PC-3 (cell line): Measurements from ENCODE around the gene ITLN1. TPM values are rescaled to one million over a fixed set of nuclear protein-coding genes. Genes with fewer than 3 reads are reported as not detected.
"Not testable (repeated sequence)": the region's sequence is repeated elsewhere in the genome, so short reads cannot be mapped to it uniquely, and the experiment has no call there.

Source experiments
- ATAC-seq: fragments of 200-7000 bp; cut with Tn5 transposase; 2 replicates; pipeline ENCODE4 v1.9.1; 2020; ENCODE audit warnings: mild to moderate bottlenecking, moderate library complexity
- BruUV-seq: library from RNA; stranded (reverse); fragments of 400-500 nt; replicated peaks from 2 replicates; lab custom pipeline; 2021; lab: Mats Ljungman, UMichigan
- CTCF ChIA-PET: fragments of 300-600 bp; sonication (Branson Sonifier 250); formaldehyde crosslinking; loops from one replicate; lab custom pipeline; 2022; ENCODE audit warnings: antibody characterized with exemption; lab: Charles Lee
- POLR2A ChIA-PET: fragments of 300-600 bp; sonication (Branson Sonifier 250); formaldehyde crosslinking; loops from one replicate; lab custom pipeline; 2022; ENCODE audit warnings: antibody characterized with exemption; ENCODE audit not compliant: unreplicated experiment; lab: Charles Lee
- DNase-seq: peaks from one replicate; pipeline ENCODE4 v3.0.0-alpha.2; 2015
- H2AFZ ChIP-seq: fragments of 300-600 bp; sonication (generic); 2 replicates; pipeline ENCODE4 v1.6.0; 2016; ENCODE audit warnings: antibody characterized with exemption, low read length
- H3F3A ChIP-seq: fragments of 300-600 bp; sonication (generic); one replicate; pipeline ENCODE4 v1.6.0; 2017; ENCODE audit warnings: antibody characterized with exemption, low read length, control low read depth, mild to moderate bottlenecking; ENCODE audit not compliant: unreplicated experiment
- H3K27ac ChIP-seq: fragments of 300-600 bp; sonication (generic); 2 replicates; pipeline ENCODE4 v1.5.1; 2016; ENCODE audit warnings: mild to moderate bottlenecking, low read length
- H3K27me3 ChIP-seq: fragments of 300-600 bp; sonication (generic); 2 replicates; pipeline ENCODE4 v1.6.1; 2016; ENCODE audit warnings: low read length, mixed read lengths
- H3K36me3 ChIP-seq: fragments of 300-600 bp; sonication (generic); 2 replicates; pipeline ENCODE4 v1.6.1; 2016; ENCODE audit warnings: low read depth, mixed run types, low read length, mixed read lengths
- H3K4me1 ChIP-seq: fragments of 300-600 bp; sonication (generic); 2 replicates; pipeline ENCODE4 v1.5.1; 2016; ENCODE audit warnings: low read length; ENCODE audit not compliant: insufficient read depth
- H3K4me2 ChIP-seq: fragments of 300-600 bp; sonication (generic); 2 replicates; pipeline ENCODE4 v1.6.0; 2016; ENCODE audit warnings: low read length
- H3K4me3 ChIP-seq: fragments of 300-600 bp; sonication (generic); 2 replicates; pipeline ENCODE4 v1.5.1; 2016; ENCODE audit warnings: mild to moderate bottlenecking, low read length, mixed read lengths
- H3K79me2 ChIP-seq: fragments of 300-600 bp; sonication (generic); 2 replicates; pipeline ENCODE4 v1.6.1; 2017; ENCODE audit warnings: low read length, mixed read lengths
- H3K9ac ChIP-seq: fragments of 300-600 bp; sonication (generic); 2 replicates; pipeline ENCODE4 v1.6.0; 2016; ENCODE audit warnings: mild to moderate bottlenecking, low read length
- H3K9me2 ChIP-seq: fragments of 300-600 bp; sonication (generic); replicated peaks from 2 replicates; pipeline ENCODE4 v1.6.1; 2016; ENCODE audit warnings: mixed run types, low read length, mixed read lengths
- H3K9me3 ChIP-seq: fragments of 300-600 bp; sonication (generic); 2 replicates; pipeline ENCODE4 v1.6.1; 2016; ENCODE audit warnings: low read length, mixed read lengths
- H4K20me1 ChIP-seq: fragments of 300-600 bp; sonication (generic); 2 replicates; pipeline ENCODE4 v1.6.1; 2016; ENCODE audit warnings: low read length, mixed read lengths
- EZH2 ChIP-seq: fragments of 300-600 bp; sonication (generic); IDR thresholded peaks from one replicate; pipeline ENCODE4 v1.6.1; 2017; ENCODE audit warnings: antibody characterized with exemption, mild to moderate bottlenecking, low read length; ENCODE audit not compliant: unreplicated experiment
- EZH2phosphoT487 ChIP-seq: fragments of 300-600 bp; sonication (generic); IDR thresholded peaks from 2 replicates; pipeline ENCODE4 v1.6.1; 2018; ENCODE audit warnings: mild to moderate bottlenecking, antibody characterized with exemption, low read length, borderline replicate concordance
- intact Hi-C: fragments of 100-400 bp; cut with micrococcal nuclease; formaldehyde crosslinking; loops from 2 replicates; pipeline ENCODE4 v1.9.0; 2023
- total RNA-seq: library from RNA; depleted of rRNA; stranded (reverse); fragments of >200 nt; gene quantifications from 2 replicates; pipeline ENCODE4 v1.2.3, GENCODE V29; 2014
- TF ChIP-seq, protein P1 (sequence below): fragments of 300-600 bp; sonication (generic); conservative IDR thresholded peaks from 2 replicates; pipeline ENCODE4 v1.5.1; 2017; ENCODE audit warnings: antibody characterized with exemption, low read depth, mild to moderate bottlenecking, low read length

The ITLN1 gene
- total RNA-seq, 1 experiment from 2014 or later, result not detected

DNA sequence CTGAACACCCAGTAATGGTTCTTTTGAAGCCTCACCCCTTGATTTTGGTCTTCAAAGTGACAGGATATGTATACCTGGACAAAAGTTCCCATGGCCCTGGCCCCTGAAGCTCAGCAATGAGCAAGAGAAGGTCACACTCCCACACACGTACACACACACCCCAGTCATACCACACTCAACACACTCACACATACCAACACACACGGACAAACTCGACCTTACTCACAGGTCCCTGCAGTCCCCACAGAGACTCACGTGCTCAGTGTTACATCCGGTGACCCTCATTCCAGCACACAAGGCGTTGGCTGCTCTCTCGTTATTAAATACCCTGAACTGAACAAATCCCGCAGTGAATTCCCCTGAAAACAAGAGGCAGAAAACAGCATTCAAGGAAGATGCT lies 5.9 kb downstream of the ITLN1 start:
- peak; percentile 10 for DNase-seq
- CTCF ChIA-PET, result no interaction called here
- Histone ChIP-seq H3K36me3 (no peaks in the 10 kb centered on the region), H3K27me3 (no peaks in the 10 kb centered on the region), H2AFZ (no peak overlapping the region), H3K27ac (no peak overlapping the region), H4K20me1 (no peaks in the 10 kb centered on the region), H3K9ac (no peak overlapping the region), H3K4me2 (no peak overlapping the region), H3K4me3 (no peak overlapping the region), H3F3A (no peaks in the 10 kb centered on the region), H3K9me2 (no peaks in the 10 kb centered on the region), H3K4me1 (peaks cover 7% of the 10 kb centered on the region; the same call in 1 of the 2 replicates), H3K9me3 (no peaks in the 10 kb centered on the region), H3K79me2 (no peaks in the 10 kb centered on the region)
- no peak for ATAC-seq
- POLR2A ChIA-PET, result no interaction called here
- BruUV-seq, result no TSS peak
- intact Hi-C loops, result no loop called here
- TF ChIP-seq EZH2, result no peak
- no peak for TF ChIP-seq EZH2phosphoT487
- TF ChIP-seq, protein P1, sequence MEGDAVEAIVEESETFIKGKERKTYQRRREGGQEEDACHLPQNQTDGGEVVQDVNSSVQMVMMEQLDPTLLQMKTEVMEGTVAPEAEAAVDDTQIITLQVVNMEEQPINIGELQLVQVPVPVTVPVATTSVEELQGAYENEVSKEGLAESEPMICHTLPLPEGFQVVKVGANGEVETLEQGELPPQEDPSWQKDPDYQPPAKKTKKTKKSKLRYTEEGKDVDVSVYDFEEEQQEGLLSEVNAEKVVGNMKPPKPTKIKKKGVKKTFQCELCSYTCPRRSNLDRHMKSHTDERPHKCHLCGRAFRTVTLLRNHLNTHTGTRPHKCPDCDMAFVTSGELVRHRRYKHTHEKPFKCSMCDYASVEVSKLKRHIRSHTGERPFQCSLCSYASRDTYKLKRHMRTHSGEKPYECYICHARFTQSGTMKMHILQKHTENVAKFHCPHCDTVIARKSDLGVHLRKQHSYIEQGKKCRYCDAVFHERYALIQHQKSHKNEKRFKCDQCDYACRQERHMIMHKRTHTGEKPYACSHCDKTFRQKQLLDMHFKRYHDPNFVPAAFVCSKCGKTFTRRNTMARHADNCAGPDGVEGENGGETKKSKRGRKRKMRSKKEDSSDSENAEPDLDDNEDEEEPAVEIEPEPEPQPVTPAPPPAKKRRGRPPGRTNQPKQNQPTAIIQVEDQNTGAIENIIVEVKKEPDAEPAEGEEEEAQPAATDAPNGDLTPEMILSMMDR, result no peak

DNA sequence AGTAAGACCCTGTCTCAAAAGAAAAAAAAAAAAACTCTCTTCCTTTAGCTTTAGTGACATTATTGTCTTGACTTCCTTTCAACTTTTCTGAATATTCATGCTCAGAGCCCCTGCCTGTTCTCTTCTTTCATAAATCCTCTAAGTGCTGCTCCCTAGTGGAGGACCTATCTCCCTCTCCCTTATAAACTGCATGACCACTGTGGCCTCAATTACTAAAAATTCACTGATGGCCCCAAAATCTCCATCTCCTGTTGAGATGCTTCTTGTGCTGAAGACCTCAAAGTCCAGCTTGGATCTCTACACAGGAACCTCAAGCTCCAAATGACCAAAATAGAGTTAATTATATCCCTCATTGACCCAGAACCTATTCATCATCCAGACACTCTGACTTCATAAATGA lies 7.8 kb downstream of the ITLN1 start:
- H3K9me2 ChIP-seq, result no peaks in the 10 kb centered on the region
- TF ChIP-seq, protein P1, result peak; percentile 44; the same call in 1 of the 2 replicates
- no peak for TF ChIP-seq EZH2
- POLR2A ChIA-PET, result no interaction called here
- no peaks in the 10 kb centered on the region for H3K27me3 ChIP-seq
- no peaks in the 10 kb centered on the region for H4K20me1 ChIP-seq
- no peak overlapping the region for H3K4me3 ChIP-seq
- DNase-seq (no peak), ATAC-seq (no peak)
- H3K36me3 ChIP-seq, result no peaks in the 10 kb centered on the region
- no peak overlapping the region for H2AFZ ChIP-seq
- H3K79me2 ChIP-seq, result no peaks in the 10 kb centered on the region
- intact Hi-C loops, result no loop called here
- CTCF ChIA-PET, result no interaction called here
- H3K27ac ChIP-seq, result no peak overlapping the region
- H3K9ac ChIP-seq, result no peak overlapping the region
- no peak overlapping the region for H3K4me2 ChIP-seq
- H3K9me3 ChIP-seq, result no peaks in the 10 kb centered on the region
- H3F3A ChIP-seq, result no peaks in the 10 kb centered on the region
- peaks cover 7% of the 10 kb centered on the region; the same call in 1 of the 2 replicates for H3K4me1 ChIP-seq
- no TSS peak for BruUV-seq

DNA sequence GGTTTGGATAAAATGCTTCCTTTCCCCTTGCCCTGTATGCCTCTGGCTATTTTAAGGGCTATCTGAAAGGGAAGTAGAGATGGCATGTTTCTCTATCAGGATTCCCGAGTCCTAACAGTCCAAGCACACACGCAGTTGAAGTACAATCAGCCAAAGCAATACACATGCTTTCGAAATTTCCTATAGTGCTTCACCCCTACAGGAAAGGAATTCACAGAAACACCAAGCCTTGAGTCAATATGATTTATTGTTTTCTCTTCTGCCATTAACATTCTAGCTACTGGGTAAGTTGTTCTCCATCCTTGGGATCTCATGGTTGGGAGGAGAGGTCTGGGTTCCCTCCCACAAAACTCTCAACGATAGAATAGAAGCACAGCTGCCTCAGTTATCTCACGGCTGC lies 8.7 kb downstream of the ITLN1 start:
- Histone ChIP-seq H3K4me3 (no peak overlapping the region), H3K27me3 (no peaks in the 10 kb centered on the region), H3K9me3 (no peaks in the 10 kb centered on the region), H3K4me1 (peaks cover 7% of the 10 kb centered on the region; the same call in 1 of the 2 replicates), H3F3A (no peaks in the 10 kb centered on the region), H4K20me1 (no peaks in the 10 kb centered on the region), H3K27ac (no peak overlapping the region), H2AFZ (no peak overlapping the region), H3K36me3 (no peaks in the 10 kb centered on the region), H3K79me2 (no peaks in the 10 kb centered on the region), H3K4me2 (no peak overlapping the region), H3K9me2 (no peaks in the 10 kb centered on the region), H3K9ac (no peak overlapping the region)
- no peak for ATAC-seq
- CTCF ChIA-PET, result no interaction called here
- no TSS peak for BruUV-seq
- TF ChIP-seq, protein P1, result no peak
- TF ChIP-seq EZH2 (no peak), EZH2phosphoT487 (no peak)
- intact Hi-C loops, result no loop called here
- DNase-seq, result no peak
- POLR2A ChIA-PET, result no interaction called here

DNA sequence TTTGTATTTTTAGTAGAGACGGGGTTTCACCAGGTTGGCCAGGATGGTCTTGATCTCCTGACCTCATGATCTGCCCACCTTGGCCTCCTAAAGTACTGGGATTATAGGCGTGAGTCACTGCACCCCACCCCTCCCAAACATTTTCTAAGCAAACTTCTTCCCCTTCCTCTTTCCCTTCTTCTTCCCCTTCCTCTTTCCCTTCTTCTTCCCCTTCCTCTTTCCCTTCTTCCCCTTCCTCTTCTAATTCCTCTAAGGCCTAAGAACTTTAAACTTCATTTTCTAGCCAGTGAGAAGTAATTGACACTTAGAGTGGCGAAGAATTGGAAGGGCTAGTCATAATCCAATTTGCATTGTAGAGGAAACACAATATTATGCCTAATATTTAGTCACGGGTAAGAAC lies 9.4 kb downstream of the ITLN1 start:
- H3K4me1 ChIP-seq, H3K9ac ChIP-seq, H2AFZ ChIP-seq, ATAC-seq, H3K9me2 ChIP-seq, POLR2A ChIA-PET, H3K4me3 ChIP-seq, CTCF ChIA-PET, H4K20me1 ChIP-seq, H3K27me3 ChIP-seq, intact Hi-C loops, H3K27ac ChIP-seq, H3K9me3 ChIP-seq, H3K4me2 ChIP-seq, H3K79me2 ChIP-seq, H3F3A ChIP-seq, DNase-seq, BruUV-seq, H3K36me3 ChIP-seq: not testable (repeated sequence)
